ENCODE results near the gene EXO5.
"Not testable (repeated sequence)": the region's sequence is repeated elsewhere in the genome, so short reads cannot be mapped to it uniquely, and the experiment has no call there.

EXO5 gene, protein sequence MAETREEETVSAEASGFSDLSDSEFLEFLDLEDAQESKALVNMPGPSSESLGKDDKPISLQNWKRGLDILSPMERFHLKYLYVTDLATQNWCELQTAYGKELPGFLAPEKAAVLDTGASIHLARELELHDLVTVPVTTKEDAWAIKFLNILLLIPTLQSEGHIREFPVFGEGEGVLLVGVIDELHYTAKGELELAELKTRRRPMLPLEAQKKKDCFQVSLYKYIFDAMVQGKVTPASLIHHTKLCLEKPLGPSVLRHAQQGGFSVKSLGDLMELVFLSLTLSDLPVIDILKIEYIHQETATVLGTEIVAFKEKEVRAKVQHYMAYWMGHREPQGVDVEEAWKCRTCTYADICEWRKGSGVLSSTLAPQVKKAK

DNA sequence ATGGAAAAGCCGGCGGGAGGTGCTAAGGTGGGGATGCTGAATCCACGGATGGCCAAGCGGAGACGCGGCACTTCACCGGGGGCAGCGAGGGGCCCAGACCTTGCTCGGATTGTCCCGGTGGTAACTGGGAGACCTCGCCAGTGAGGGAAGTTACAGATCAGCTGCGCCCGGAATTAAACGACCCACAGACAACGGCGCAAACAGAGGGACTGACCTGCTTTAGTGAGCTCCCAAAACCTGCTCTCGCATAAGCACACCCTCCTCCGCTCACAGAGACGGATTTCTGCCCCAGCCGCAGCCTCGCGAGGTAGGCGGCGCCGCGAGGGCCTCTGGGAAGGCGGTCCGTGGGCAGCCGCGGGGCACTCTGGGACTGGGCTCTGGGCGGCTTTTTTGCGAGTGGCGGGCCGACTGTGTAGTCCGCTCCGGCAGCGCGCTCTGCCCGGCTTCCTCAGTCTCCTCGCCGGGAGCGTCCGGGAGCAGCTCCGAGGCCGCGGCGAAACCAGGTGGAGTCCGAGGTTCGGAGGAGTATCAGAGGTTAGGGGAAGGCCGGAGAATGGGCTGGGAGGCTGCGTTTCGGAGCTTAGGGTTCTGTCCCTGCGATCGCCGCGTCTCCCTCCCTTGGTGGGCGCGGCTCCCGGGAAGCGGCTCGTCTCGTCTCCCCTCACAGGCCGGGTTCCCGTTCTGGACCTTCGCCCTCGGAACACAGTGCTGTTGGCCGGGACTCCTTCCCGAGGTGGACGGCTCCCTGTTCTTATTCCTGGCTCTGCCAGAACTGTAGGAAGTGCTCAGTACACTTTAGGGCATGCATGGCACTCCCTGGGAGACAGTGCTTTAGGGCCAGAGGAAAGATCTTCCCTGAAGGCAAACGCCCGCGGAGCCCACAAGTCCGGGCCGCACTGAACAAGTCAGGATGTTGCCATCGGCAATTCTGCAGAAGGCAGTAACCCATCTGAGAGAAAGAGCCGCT lies at the start of gene EXO5:
EXO5 (plus strand) TSS at position 393 of the 967 bp plus-strand sequence. CDS start 5,778 bp downstream, outside the sequence.
- peak; percentile 83 for DNase-seq

DNA sequence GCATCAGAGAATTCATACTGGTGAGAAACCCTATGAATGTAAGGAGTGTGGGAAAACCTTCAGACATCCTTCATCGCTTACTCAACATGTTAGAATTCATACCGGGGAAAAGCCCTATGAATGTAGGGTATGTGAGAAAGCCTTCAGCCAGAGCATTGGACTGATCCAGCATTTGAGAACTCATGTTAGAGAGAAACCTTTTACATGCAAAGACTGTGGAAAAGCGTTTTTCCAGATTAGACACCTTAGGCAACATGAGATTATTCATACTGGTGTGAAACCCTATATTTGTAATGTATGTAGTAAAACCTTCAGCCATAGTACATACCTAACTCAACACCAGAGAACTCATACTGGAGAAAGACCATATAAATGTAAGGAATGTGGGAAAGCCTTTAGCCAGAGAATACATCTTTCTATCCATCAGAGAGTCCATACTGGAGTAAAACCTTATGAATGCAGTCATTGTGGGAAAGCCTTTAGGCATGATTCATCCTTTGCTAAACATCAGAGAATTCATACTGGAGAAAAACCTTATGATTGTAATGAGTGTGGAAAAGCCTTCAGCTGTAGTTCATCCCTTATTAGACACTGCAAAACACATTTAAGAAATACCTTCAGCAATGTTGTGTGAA lies 45.5 kb upstream of the EXO5 start:
- DNase-seq, result no peak

DNA sequence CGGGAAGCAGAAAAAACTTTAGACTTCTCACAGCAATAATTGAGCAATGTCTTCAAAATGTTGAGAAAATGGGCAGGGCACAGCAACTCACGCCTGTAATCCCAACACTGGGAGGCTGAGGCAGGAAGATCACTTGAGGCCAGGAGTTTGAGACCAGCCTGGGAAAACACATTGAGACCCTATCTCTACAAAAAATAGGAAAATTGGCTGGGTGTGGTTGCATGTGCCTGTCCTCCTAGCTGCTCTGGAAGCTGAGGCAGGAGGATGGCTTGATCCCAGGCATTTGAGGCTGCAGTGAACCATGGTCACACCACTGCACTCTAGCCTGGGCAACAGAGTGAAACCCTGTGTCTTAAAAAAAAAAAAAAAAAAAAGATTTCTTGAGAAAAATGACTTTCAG lies 39.2 kb upstream of the EXO5 start:
- no peak for DNase-seq

DNA sequence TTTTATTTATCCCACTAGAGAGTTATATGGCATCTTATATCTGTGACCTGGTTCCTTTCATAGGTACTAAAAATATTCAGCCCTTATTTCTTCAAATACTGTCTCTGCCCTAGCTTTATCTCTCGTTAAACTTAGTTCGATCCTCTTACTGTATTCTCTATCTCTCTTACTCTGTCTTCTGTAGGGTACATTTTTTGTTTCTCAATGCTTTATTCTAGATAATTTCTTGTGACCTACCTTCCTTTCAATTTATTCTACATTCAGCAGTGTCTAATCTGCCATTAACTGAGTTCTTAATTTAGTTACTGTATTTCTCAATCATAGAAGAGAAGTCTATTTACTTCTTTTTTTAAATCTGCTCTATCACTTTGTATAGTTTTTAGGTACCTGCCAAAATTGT lies 33.3 kb upstream of the EXO5 start:
- DNase-seq, result no peak

DNA sequence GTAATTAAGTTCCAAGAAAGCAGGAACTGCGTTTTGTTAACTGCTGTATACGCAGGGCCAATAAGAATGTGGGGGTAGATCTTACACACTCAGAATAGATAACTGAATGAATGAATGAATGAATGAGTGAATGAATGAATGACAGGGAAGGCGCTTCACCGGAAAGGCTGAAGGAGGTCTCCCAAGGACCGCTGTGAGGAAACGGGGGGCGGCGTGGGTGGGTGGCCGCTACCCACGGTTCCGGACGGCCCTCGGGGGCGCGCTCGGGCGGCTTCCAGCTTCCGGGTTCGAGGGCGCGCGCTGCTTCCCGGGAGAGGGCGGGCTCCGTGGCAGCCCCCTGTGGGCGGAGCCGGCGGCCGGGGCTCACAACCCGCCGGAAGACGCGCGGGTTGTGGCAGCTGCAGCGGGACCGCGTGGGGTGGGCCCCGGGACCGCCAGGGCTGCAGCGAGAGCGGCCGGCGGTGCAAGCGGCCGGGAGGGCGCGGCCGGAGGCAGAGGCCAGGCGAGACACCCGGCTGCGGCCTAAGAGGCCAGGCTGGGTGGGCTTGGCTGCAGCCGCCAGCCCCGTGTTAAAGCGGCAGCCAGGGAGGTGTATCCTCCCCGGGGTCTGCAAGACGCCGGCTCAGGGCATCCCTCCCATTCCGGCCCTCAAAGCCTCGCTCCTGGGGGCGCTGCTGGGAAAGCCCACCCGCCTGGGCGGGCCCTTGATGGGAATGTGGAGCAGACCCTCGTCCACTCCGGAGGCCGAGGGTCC lies 31.5 kb upstream of the EXO5 start, which contains the start of gene ZFP69:
ZFP69 (plus strand) TSS at position 367 of the 754 bp plus-strand sequence. CDS start 2,072 bp downstream, outside the sequence.
- peak; percentile 55 for DNase-seq

DNA sequence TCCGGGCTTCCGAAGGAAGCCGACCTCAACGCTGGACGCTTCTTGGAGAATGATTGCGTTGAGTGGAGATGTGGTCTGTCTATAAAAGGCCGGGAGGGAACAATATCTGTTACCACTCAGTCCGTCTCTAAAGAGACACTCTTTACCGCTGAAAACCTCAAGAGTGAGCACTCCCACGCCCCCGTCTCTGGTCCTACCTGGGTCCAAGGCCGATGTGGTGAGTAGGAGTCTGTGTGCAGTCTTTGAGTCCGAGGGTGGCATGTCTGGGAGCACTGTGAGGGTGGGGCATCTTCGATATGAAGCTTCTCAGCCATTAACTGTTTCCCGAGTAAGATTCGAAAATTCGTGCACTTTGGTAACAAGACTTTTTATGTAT lies 30.9 kb upstream of the EXO5 start:
- DNase-seq, result no peak

DNA sequence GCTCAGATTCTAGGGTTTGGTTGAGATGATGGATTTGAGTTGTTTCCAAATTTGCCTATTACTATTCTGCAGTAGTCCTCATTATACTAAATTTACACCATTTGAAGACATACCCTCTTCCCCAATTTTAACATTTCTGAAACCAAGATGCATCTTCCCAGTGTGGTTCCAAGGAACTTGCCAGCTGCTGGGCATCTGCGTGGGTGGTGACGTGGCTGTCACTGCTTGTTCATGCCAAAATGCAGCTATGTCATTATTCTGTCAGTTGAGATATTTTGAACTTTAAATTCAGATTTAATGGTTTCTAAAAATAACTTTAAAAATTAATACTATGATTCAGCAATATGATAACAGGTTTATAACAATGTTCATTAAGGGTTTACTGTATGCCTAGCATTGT lies 30.3 kb upstream of the EXO5 start:
- no peak for DNase-seq

DNA sequence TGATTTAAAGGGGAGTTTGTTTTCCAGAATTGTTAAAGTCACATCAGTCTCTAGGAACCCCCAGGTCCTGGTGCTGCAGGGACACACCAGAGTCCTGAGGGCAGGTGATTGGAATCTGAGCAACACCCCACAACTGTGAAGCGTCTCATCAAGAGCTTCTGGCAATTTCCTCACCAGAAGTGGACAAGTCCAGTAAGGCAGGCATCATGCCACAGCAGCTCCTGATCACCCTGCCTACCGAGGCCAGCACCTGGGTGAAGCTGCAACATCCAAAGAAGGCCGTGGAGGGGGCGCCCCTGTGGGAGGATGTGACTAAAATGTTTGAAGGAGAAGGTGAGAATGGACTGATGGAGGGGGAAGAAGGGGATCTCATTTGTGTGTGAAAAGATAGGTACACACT lies 29.4 kb upstream of the EXO5 start:
- DNase-seq, result no peak

DNA sequence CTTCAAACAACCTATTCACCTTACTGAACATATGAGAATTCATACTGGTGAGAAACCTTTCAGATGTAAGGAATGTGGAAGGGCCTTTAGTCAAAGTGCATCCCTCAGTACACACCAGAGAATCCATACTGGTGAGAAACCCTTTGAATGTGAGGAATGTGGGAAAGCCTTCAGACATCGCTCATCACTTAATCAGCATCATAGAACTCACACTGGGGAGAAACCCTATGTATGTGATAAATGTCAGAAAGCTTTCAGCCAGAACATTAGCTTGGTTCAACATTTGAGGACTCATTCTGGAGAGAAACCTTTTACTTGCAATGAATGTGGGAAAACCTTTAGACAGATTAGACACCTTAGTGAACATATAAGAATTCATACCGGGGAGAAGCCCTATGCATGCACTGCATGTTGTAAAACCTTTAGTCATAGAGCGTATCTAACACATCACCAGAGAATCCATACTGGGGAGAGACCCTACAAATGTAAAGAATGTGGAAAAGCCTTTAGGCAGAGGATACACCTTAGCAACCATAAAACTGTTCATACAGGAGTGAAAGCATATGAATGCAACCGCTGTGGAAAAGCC lies 13.2 kb upstream of the EXO5 start:
- no peak for DNase-seq

DNA sequence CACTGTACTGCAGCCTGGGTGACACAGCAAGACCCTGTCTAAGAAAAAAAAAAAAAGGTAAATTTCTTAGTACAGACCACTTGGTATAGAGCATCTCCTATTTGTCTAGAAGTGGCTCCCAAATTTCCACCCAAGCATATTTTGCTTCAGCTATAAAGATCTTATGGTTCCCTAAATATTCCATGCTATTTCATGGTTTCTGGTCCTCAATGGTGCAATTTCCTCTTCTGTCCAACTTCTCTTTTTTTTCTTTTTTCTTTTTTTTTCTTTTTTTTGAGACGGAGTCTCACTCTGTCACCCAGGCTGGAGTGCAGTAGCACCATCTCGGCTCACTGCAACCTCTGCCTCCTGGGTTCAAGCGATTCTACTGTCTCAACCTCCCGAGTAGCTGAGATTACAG lies 5.9 kb upstream of the EXO5 start:
- not testable (repeated sequence) for DNase-seq

DNA sequence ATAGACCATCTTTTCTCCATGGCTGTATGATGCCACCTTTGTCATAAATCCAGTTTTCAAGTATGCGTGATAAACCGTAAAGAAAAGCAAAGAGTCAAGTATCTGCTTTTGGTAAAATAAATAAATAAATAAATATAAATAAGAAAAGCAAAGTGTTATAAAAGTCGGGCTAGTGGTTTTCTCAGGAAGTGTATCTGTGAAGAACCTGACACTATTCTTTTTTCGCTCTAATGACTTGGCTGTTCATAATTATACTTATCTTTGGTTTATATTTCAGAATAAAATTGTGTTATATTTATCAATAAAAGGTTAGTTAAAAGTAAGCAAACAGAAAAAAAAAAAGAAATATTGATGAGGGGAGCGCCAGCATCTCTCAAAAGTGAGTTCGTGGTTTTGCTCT lies 594 bp upstream of the EXO5 start:
- DNase-seq, result no peak

DNA sequence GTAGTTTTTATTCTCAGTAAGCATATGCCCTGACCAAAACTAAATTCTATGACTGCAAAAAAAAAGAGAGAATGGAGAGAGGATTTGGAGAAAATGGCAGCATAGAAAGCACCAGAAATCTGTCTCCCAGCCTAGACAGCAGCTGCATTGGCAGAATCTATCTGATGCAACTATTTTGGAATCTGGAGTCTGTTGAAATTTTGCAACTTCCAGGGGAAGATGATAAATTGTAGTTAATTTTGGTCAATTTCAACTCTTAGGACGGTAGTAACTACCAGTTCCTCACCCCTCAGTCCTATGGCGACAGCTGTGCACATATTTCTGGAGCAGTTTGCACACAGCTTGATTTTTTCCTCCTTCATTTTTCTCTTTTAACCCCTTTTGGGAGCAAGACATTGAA lies 10.9 kb downstream of the EXO5 start:
- DNase-seq, result no peak

DNA sequence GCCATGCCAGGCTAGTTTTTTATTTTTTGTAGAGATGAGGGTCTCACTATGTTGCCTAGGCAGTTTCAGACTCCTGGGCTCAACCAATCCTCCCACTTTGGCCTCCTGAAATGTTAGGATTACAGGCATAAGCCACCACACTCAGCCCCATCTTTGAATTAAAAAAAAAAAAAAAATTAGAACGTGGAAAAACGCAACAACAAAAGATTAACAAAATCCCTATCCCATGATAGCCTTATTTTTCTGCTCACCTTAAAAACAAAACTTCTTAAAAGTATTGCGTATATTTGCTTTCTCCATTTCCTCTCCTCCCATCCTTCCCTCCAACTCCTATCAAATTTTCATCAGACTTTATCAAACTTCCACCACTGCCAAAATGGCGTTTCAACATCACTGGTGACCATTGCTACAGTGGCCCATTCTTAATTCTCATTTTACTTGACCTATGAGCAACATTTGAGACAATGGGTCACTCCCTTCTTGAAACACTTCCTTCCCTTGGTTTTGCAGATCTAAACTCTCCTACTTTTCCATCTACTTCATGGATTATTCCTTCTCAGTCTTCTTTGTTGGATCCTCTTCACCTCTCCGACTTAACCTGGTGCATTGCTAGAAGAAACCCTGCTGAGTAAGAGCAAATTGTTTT lies 22.3 kb downstream of the EXO5 start:
- DNase-seq, result no peak

DNA sequence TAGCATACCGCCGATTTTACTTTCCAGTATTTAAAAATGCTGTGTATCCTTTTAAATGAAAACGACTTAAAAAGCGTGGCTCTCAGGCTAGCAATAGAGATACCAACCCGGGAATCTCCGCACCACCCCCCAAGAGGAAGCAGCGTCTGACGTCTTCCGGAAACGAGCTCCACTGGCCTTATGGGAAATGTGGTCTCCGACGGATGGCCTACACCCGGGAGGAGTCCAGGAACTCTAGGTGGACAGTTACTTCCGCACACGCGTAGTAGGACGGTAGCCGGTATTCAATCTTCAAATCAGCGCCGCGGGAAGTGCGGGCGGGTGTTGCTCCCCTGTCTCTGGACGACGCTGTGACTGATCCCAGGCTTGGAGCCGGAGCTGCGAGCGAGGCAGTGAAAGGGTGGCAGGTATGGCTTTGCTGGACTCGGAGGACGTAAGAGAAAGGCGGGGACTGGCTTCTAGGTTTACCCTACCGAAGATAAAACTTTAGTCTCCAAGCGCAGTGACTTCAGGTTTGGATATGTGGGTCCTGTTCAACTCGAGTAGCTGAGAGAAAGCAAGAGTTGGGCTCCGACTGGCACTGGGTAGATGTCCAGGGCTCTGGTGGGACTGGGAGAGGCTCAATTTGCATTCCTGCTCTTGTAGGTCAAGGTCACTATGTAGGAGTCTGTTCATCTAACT lies 23.0 kb downstream of the EXO5 start, which contains the start of gene ZNF684:
ZNF684 (plus strand) TSS at position 257 of the 681 bp plus-strand sequence. CDS start 1,530 bp downstream, outside the sequence.
- peak; percentile 94 for DNase-seq

DNA sequence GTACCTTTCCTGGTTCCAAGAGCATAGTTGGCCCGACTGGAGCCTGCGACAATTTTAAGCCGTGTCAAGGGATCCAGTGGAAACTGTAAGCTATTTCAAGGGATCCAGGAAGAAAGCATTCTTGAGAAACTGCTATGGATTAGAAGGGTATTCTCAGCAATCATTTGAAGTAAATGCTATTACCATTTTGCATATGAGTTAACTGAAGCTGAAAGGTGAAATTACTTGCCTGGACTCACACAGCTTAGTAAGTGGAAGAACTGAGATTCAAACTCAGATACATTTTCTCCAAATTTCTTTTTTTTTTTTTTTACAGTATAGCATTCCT lies 23.5 kb downstream of the EXO5 start:
- no peak for DNase-seq

DNA sequence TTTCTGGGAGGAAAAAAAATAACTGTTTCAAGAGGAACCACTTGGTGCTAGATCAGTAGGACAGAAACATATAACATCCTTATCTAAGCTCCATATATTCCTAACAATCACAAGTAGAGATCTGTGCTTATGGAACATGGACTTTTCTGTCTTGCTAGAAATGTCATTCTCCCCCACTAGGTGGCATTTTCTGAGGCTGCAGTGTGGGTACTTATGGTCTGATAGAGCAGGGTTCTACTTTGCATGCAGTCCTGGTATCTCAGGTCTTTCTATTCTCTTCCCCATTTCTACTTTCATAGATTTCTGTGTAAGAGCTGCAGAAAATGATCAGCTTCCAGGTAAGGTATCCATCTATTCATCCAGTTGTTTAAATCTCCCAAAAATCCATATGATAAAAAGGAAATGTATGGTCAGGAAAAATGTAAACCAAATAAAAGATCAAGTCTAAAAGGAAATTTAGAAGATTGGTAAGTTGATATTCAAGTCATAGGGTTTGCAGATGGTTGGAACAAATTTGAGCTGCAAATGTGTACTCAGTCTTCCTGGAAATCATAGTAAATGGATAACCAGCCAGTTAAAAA lies 24.4 kb downstream of the EXO5 start:
- peak; percentile 47 for DNase-seq

DNA sequence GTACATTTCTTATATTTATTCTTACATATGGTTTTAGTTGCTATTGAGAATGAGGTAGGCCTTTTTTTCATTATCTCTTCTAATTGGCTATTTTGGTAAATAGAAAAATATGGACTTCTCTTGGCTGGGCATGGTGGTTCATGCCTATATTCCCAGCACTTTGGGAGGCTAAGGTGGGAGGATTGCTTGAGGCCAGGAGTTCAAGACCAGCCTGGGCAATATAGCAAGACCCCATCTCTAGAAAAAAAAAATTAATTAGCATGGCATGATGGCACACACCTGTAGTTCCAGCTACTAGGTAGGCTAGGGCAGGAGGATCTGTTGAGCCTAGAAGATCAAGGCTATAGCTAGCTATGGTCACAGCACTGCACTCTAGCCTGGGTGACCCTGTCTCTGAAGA lies 26.0 kb downstream of the EXO5 start:
- no peak for DNase-seq

DNA sequence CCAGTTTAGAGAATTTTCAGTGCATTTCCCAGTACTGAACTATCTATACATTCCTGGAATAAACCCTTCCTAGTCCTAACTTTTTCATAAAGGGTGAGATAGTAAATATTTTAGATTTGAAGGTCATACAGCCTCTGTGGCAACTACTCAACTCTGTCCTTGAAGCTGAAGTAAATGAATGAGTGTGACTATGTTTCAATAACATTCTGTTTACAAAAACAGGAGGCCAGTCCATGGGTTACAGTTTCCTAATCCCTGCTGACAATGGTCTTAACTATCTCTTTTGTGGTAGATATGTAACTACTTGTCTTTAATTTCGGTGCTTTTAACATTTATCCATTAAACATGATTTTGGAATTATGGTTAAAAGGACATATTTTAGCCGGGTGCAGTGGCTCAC lies 27.2 kb downstream of the EXO5 start:
- DNase-seq, result no peak

DNA sequence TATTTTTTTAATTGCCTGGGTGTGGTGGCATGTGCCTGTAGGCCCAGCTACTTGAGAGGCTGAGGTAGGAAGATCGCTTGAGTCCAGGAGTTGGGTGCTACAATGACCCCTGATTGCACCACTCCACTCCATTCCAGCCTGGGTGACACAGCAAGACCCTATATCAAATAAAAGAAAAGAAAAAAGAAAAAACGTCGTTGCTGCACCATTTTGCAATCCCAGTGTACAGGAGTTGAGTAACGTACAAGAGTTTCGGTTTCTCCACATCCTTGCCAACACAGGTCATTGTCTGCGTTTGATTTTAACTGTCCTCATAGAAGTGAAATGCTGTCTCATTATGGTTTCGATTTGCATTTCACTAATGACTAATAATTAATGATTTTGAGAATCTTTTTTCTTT lies 30.8 kb downstream of the EXO5 start:
- no peak for DNase-seq

DNA sequence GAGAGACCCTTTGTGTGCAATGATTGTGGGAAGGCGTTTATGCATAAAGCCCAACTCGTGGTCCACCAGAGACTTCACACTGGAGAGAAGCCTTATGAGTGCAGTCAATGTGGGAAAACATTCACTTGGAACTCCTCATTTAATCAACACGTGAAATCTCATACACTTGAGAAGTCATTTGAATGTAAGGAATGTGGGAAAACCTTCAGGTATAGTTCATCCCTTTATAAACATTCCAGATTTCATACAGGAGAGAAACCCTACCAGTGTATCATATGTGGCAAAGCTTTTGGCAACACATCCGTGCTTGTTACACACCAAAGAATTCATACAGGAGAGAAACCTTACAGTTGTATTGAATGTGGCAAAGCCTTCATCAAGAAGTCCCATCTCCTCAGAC lies 38.4 kb downstream of the EXO5 start:
- no peak for DNase-seq

DNA sequence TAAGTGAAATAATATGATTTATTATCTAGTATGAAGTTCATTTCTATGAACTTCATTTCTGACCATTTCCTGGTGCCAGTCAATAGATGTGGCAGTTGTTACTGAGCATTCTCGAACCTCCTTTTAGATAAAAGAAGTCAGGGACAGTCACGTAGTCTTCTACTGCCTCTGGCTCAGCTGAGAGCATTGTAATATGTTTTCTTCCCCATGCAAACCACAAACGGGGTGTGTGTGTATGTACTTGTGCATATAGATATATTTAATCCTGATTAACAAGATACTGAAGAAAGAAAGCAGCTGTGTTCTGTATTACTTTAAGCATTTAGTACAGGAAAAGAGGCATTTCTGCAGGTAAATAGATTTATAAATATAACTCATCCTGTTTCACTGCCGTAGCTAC lies 44.5 kb downstream of the EXO5 start:
- no peak for DNase-seq
